Measurements from ENCODE around the gene LIN7B. TPM values are rescaled to one million over a fixed set of nuclear protein-coding genes. Genes with fewer than 3 reads are reported as not detected.

Gene LIN7B
- total and polyA plus RNA-seq, 4 donors, result 2.2 to 3.8 (median 2.8) TPM

- TF ChIP-seq, protein P1, sequence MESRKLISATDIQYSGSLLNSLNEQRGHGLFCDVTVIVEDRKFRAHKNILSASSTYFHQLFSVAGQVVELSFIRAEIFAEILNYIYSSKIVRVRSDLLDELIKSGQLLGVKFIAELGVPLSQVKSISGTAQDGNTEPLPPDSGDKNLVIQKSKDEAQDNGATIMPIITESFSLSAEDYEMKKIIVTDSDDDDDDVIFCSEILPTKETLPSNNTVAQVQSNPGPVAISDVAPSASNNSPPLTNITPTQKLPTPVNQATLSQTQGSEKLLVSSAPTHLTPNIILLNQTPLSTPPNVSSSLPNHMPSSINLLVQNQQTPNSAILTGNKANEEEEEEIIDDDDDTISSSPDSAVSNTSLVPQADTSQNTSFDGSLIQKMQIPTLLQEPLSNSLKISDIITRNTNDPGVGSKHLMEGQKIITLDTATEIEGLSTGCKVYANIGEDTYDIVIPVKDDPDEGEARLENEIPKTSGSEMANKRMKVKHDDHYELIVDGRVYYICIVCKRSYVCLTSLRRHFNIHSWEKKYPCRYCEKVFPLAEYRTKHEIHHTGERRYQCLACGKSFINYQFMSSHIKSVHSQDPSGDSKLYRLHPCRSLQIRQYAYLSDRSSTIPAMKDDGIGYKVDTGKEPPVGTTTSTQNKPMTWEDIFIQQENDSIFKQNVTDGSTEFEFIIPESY (IDR thresholded peaks at IDR 0.05), result no peak
- TF ChIP-seq NR2F2 (IDR thresholded peaks at IDR 0.05) (no peak), FOXA2 (IDR thresholded peaks at IDR 0.05) (no peak)
Measured at GRCh38 chr19:49128545-49129237, 14.5 kb downstream of the LIN7B start (continued).

- H3K9me3 ChIP-seq (ENCODE audit: control insufficient read depth in 4 of 4, low read length in 3 of 4), result no peaks in the 10 kb centered on the region
- H3K27me3 ChIP-seq (ENCODE audit: control insufficient read depth in 4 of 4, insufficient read depth in 4 of 4, low read length in 3 of 4), result peaks cover 0 to 2% (median 0%) of the 10 kb centered on the region in 4 donors
- WGBS, result 68% methylated on average over 16 of the region's 16 CpGs
- H3K4me3 ChIP-seq (ENCODE audit: low read depth in 1 of 3, low read length in 3 of 3), result no peak overlapping the region
- H3K9ac ChIP-seq (ENCODE audit: low read depth in 1 of 2, low read length in 2 of 2), result no peak overlapping the region
- DNase-seq (ENCODE audit: low spot score), result no peak
- H3K27ac ChIP-seq (ENCODE audit: low read depth in 1 of 2, low read length in 2 of 2), result no peak overlapping the region
- peaks cover 0 to 16% (median 11%) of the 10 kb centered on the region in 4 donors for H3K4me1 ChIP-seq (ENCODE audit: control insufficient read depth in 4 of 4, insufficient read depth in 4 of 4, low read length in 3 of 4)
- no peaks in the 10 kb centered on the region for H3K36me3 ChIP-seq (ENCODE audit: control insufficient read depth in 4 of 4, insufficient read depth in 3 of 4, low read depth in 1 of 4, low read length in 3 of 4)
- TF ChIP-seq FOXA2 (IDR thresholded peaks at IDR 0.05) (no peak), SP1 (IDR thresholded peaks at IDR 0.05) (no peak), RXRA (IDR thresholded peaks at IDR 0.05) (no peak)
Measured at GRCh38 chr19:49129238-49129583, 15.0 kb downstream of the LIN7B start.

DNA sequence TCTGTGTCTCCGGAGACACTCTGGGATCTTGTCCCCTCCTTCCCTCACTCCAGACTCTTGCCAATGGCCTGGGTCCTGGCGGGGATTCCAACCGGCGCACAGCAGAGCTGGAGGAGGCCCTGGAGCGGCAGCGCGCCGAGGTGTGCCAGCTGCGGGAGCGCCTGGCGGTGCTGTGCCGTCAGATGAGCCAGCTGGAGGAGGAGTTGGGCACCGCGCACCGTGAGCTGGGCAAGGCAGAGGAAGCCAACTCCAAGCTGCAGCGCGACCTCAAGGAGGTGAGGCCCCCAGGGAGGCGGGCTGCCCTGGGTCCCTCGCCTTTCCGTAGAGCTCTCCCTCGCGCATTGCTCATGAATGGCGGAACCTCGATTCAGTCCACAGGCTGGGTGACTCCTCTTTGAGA lies 16.2 kb downstream of the LIN7B start:
- TF ChIP-seq YY1 (IDR thresholded peaks at IDR 0.05) (no peak), EGR1 (IDR thresholded peaks at IDR 0.05; ENCODE audit: low read depth in 2 of 2) (no peak), MAX (IDR thresholded peaks at IDR 0.05) (no peak), FOXA1 (IDR thresholded peaks at IDR 0.05) (no peak)
- TF ChIP-seq, protein P1 (IDR thresholded peaks at IDR 0.05), result no peak
- H3K9ac ChIP-seq (ENCODE audit: low read depth in 1 of 2, low read length in 2 of 2), result no peak overlapping the region
- DNase-seq (ENCODE audit: low spot score), result no peak
- no peak overlapping the region for H3K27ac ChIP-seq (ENCODE audit: low read depth in 1 of 2, low read length in 2 of 2)
- H3K27me3 ChIP-seq (ENCODE audit: control insufficient read depth in 4 of 4, insufficient read depth in 4 of 4, low read length in 3 of 4), result peaks cover 0 to 8% (median 0%) of the 10 kb centered on the region in 4 donors
- WGBS, result 93% methylated on average over 24 of the region's 24 CpGs
- no peaks in the 10 kb centered on the region for H3K9me3 ChIP-seq (ENCODE audit: control insufficient read depth in 4 of 4, low read length in 3 of 4)
- no peak overlapping the region for H3K4me3 ChIP-seq (ENCODE audit: low read depth in 1 of 3, low read length in 3 of 3)
- peaks cover 0 to 16% (median 11%) of the 10 kb centered on the region in 4 donors for H3K4me1 ChIP-seq (ENCODE audit: control insufficient read depth in 4 of 4, insufficient read depth in 4 of 4, low read length in 3 of 4)
- no peaks in the 10 kb centered on the region for H3K36me3 ChIP-seq (ENCODE audit: control insufficient read depth in 4 of 4, insufficient read depth in 3 of 4, low read depth in 1 of 4, low read length in 3 of 4)

GRCh38 chr19:49132974-49133609 lies 18.9 kb downstream of the LIN7B start:
- 21% methylated on average over 49 of the region's 49 CpGs for WGBS
- Histone ChIP-seq H3K9me3 (ENCODE audit: control insufficient read depth in 4 of 4, low read length in 3 of 4) (no peaks in the 10 kb centered on the region), H3K9ac (ENCODE audit: low read depth in 1 of 2, low read length in 2 of 2) (no peak overlapping the region), H3K36me3 (ENCODE audit: control insufficient read depth in 4 of 4, insufficient read depth in 3 of 4, low read depth in 1 of 4, low read length in 3 of 4) (no peaks in the 10 kb centered on the region), H3K4me3 (ENCODE audit: low read depth in 1 of 3, low read length in 3 of 3) (peak overlapping the region in 1 of 3 donors; percentile 19), H3K27me3 (ENCODE audit: control insufficient read depth in 4 of 4, insufficient read depth in 4 of 4, low read length in 3 of 4) (peaks cover 0 to 8% (median 0%) of the 10 kb centered on the region in 4 donors), H3K27ac (ENCODE audit: low read depth in 1 of 2, low read length in 2 of 2) (no peak overlapping the region), H3K4me1 (ENCODE audit: control insufficient read depth in 4 of 4, insufficient read depth in 4 of 4, low read length in 3 of 4) (peaks cover 0 to 11% (median 7%) of the 10 kb centered on the region in 4 donors)
- DNase-seq (ENCODE audit: low spot score), result peak; percentile 37
- TF ChIP-seq GABPA (IDR thresholded peaks at IDR 0.05 in 1 of 2, conservative IDR thresholded peaks at IDR 0.05 in 1 of 2) (no peak), FOXA1 (IDR thresholded peaks at IDR 0.05) (no peak), HNF4G (IDR thresholded peaks at IDR 0.05) (no peak), HNF4A (conservative IDR thresholded peaks at IDR 0.05) (no peak), REST (IDR thresholded peaks at IDR 0.05) (no peak), JUND (IDR thresholded peaks at IDR 0.05) (no peak), SP1 (IDR thresholded peaks at IDR 0.05) (no peak), RXRA (IDR thresholded peaks at IDR 0.05) (no peak), FOXA2 (IDR thresholded peaks at IDR 0.05) (no peak), RAD21 (IDR thresholded peaks at IDR 0.05) (no peak)

Measured in liver (tissue), 9 donors.